ENCODE data around the gene LILRA2.

- TF ChIP-seq, protein P1, sequence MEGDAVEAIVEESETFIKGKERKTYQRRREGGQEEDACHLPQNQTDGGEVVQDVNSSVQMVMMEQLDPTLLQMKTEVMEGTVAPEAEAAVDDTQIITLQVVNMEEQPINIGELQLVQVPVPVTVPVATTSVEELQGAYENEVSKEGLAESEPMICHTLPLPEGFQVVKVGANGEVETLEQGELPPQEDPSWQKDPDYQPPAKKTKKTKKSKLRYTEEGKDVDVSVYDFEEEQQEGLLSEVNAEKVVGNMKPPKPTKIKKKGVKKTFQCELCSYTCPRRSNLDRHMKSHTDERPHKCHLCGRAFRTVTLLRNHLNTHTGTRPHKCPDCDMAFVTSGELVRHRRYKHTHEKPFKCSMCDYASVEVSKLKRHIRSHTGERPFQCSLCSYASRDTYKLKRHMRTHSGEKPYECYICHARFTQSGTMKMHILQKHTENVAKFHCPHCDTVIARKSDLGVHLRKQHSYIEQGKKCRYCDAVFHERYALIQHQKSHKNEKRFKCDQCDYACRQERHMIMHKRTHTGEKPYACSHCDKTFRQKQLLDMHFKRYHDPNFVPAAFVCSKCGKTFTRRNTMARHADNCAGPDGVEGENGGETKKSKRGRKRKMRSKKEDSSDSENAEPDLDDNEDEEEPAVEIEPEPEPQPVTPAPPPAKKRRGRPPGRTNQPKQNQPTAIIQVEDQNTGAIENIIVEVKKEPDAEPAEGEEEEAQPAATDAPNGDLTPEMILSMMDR (IDR thresholded peaks at IDR 0.05), result no peak
- no peak for TF ChIP-seq POLR2A (IDR thresholded peaks at IDR 0.05)
Measured at GRCh38 chr19:54551293-54551692, 22.3 kb upstream of the LILRA2 start.
